Astrocyte of the spinal cord (primary cell): Measurements from ENCODE around the gene CHN2.

Source experiments
- DNase-seq: peaks from one replicate; pipeline ENCODE4 v3.0.0; 2011; ENCODE audit warnings: low read depth, low spot score
- H3K4me3 ChIP-seq: 2 replicates; pipeline ENCODE4 v1.5.1; 2011; ENCODE audit warnings: low read depth, mild to moderate bottlenecking, low read length, moderate library complexity
- in situ Hi-C: cut with HindIII; loops from 2 replicates; pipeline ENCODE4 v1.10.0; 2017; ENCODE audit warnings: low sequenced_read_pairs
- TF ChIP-seq, protein P1 (sequence below): IDR thresholded peaks from 2 replicates; pipeline ENCODE4 v1.5.1; 2012; ENCODE audit warnings: low read depth, mild to moderate bottlenecking, low read length, inconsistent platforms

Gene CHN2

GRCh38 chr7:29435167-29435566 lies 240.6 kb downstream of the CHN2 start:
- no peak for DNase-seq
- in situ Hi-C loops: no loop called here

GRCh38 chr7:29435902-29436301 lies 241.3 kb downstream of the CHN2 start:
- no peak for DNase-seq
- H3K4me3 ChIP-seq: no peak overlapping the region
- TF ChIP-seq, protein P1, sequence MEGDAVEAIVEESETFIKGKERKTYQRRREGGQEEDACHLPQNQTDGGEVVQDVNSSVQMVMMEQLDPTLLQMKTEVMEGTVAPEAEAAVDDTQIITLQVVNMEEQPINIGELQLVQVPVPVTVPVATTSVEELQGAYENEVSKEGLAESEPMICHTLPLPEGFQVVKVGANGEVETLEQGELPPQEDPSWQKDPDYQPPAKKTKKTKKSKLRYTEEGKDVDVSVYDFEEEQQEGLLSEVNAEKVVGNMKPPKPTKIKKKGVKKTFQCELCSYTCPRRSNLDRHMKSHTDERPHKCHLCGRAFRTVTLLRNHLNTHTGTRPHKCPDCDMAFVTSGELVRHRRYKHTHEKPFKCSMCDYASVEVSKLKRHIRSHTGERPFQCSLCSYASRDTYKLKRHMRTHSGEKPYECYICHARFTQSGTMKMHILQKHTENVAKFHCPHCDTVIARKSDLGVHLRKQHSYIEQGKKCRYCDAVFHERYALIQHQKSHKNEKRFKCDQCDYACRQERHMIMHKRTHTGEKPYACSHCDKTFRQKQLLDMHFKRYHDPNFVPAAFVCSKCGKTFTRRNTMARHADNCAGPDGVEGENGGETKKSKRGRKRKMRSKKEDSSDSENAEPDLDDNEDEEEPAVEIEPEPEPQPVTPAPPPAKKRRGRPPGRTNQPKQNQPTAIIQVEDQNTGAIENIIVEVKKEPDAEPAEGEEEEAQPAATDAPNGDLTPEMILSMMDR: no peak
- in situ Hi-C loops: no loop called here

More at GRCh38 chr7:29435167-29435566, 240.6 kb downstream of the CHN2 start:
- TF ChIP-seq, protein P1: no peak
- no peak overlapping the region for H3K4me3 ChIP-seq

DNA sequence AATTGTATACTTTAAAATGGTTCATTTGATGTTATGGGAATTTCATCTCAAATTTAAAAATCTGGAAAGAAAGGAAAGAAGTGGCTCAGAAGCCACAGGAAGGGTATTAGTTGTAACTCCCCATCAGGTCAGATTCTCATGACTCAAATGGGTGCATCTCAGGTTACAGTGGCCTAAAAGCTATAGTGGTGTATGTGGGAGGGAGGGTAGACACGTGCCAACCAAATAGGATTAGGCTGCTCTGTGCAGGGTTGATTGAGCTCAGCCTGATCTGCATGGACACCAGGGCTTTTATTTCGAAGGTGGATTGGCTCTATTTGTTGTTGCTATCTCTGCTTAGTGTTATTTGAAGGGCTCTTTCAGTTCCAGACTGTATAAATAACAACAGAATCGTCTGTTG lies 247.6 kb downstream of the CHN2 start:
- TF ChIP-seq, protein P1: no peak
- peak; percentile 7 for DNase-seq
- in situ Hi-C loops: no loop called here

DNA sequence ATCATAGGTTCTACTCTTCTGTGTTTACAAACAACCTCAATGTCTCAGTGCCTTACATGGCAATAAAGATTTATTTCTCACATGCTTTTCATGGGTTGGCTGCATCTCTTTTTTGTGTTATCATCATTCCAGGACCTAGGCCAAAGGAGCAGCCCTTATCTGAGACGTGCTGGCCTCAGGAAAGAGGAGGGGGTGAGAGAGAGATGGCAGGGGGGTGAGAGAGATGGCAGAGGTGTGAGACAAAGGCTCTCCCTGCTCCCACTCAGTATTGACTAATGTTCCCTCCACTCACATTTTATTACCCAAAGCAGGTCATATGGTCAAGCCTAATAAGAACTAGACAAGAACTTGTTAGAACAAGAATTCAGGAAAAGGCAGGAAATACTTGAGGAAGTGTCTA lies 249.0 kb downstream of the CHN2 start:
- in situ Hi-C loops: no loop called here
- no peak overlapping the region for H3K4me3 ChIP-seq
- TF ChIP-seq, protein P1: no peak
- no peak for DNase-seq

More for the DNA sequence above, 247.6 kb downstream of the CHN2 start:
- no peak overlapping the region for H3K4me3 ChIP-seq

- TF ChIP-seq, protein P1: no peak
- H3K4me3 ChIP-seq: no peak overlapping the region
- in situ Hi-C loops: no loop called here
- DNase-seq: no peak
Observed at GRCh38 chr7:29444267-29444666, 249.7 kb downstream of the CHN2 start.

DNA sequence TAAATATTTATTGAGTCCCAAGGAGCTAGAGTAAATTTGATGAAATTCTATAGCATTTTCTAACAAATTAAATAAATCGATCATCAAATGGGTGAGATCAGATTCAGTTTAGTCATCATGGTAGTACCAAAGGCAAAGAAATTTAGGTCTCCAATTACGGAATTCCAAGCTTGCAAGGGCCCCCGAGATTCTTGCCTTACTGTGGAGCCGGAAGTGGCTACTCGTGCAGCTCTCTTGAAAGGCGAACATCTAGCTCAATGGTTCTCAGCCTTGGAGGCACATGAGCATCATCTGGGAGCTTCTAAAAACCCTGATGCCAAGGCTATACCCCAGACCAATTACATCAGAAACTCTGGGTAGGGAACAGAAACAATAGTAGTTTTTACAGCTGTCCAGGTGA lies 251.2 kb downstream of the CHN2 start:
- no peak overlapping the region for H3K4me3 ChIP-seq
- in situ Hi-C loops: no loop called here
- TF ChIP-seq, protein P1: no peak
- no peak for DNase-seq

DNA sequence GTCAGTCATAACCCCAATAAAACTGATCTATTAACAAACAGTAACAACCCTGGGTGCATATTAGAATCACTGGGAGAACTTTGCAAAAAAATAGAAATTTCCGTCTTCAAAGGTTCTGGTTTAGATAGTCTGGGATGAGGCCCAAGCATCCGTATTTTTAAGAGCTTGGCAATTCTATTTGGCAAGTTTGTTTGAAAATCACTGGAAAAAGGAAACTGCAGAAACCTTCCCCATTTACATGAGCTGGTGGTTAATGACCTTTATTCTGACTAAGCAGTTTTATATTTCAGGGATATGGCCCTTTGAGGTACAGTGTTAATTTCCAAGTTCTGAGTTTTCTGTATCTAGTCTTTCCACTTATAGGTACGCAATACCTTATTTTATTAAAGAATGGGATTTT lies 253.3 kb downstream of the CHN2 start:
- in situ Hi-C loops: no loop called here
- H3K4me3 ChIP-seq: no peak overlapping the region
- no peak for DNase-seq
- TF ChIP-seq, protein P1: no peak
